H1 (cell line): ENCODE data around the gene ADAMTS20. TPM values are rescaled to one million over a fixed set of nuclear protein-coding genes. Genes with fewer than 3 reads are reported as not detected.

Source experiments
- CTCF ChIA-PET: fragments of 300-600 bp; sonication (Branson Sonifier 250); formaldehyde crosslinking; loops from one replicate; lab custom pipeline; 2021; ENCODE audit not compliant: partially characterized antibody; lab: Charles Lee
- POLR2A ChIA-PET: fragments of 300-600 bp; sonication (Branson Sonifier 250); formaldehyde crosslinking; loops from one replicate; lab custom pipeline; 2021; ENCODE audit warnings: inconsistent platforms; ENCODE audit not compliant: partially characterized antibody; lab: Charles Lee
- DNase-seq, 2 experiments: peaks; one replicate each; pipeline versions ENCODE4 v3.0.0 to v3.0.0-alpha.2; 2010 to 2022; ENCODE audit warnings: low spot score in 2 of 2, low read depth in 1 of 2, mixed read lengths in 1 of 2
- FAIRE-seq: peaks from 2 replicates; lab custom pipeline; 2011; peaks lifted over from hg19 to GRCh38; lab: Jason Lieb, UNC
- H2AFZ ChIP-seq: 2 replicates; pipeline ENCODE4 v1.8.1; 2012; ENCODE audit warnings: low read length, inconsistent platforms
- H2AK5ac ChIP-seq: 2 replicates; pipeline ENCODE4 v1.6.1; 2013; ENCODE audit warnings: low read depth, low read length
- H2BK120ac ChIP-seq: replicated peaks from 2 replicates; pipeline ENCODE3; 2013; ENCODE audit warnings: low read depth, low read length, inconsistent platforms
- H2BK12ac ChIP-seq: 2 replicates; pipeline ENCODE4 v1.6.1; 2013; ENCODE audit warnings: low read depth, low read length
- H2BK15ac ChIP-seq: 2 replicates; pipeline ENCODE4 v1.6.1; 2013; ENCODE audit warnings: low read length
- H2BK20ac ChIP-seq: 2 replicates; pipeline ENCODE4 v1.6.1; 2013; ENCODE audit warnings: low read length
- H2BK5ac ChIP-seq: 2 replicates; pipeline ENCODE4 v1.6.1; 2013; ENCODE audit warnings: low read depth, low read length
- H3K14ac ChIP-seq: 2 replicates; pipeline ENCODE4 v1.6.1; 2013; ENCODE audit warnings: inconsistent platforms; ENCODE audit not compliant: insufficient read length
- H3K18ac ChIP-seq: 2 replicates; pipeline ENCODE4 v1.6.1; 2013; ENCODE audit warnings: low read length; ENCODE audit errors: extremely low read depth
- H3K23ac ChIP-seq: 2 replicates; pipeline ENCODE4 v1.6.1; 2013; ENCODE audit warnings: inconsistent platforms; ENCODE audit not compliant: insufficient read length
- H3K23me2 ChIP-seq: 2 replicates; pipeline ENCODE4 v1.6.1; 2013; ENCODE audit warnings: low read depth, low read length
- H3K27ac ChIP-seq: 2 replicates; pipeline ENCODE4 v1.6.1; 2011; ENCODE audit warnings: low read depth, low read length, inconsistent platforms
- H3K27me3 ChIP-seq, 4 experiments: replicated peaks in 1 of 4; 1 replicate in 1 of 4; 2 replicates in 3 of 4; pipeline versions ENCODE4 v1.6.1 to v1.8.1; 2011 to 2013; ENCODE audit warnings: low read length in 3 of 4, mild to moderate bottlenecking in 3 of 4, inconsistent platforms in 2 of 4, mixed read lengths in 2 of 4, moderate library complexity in 1 of 4; ENCODE audit not compliant: control insufficient read depth in 3 of 4, insufficient read depth in 3 of 4; ENCODE audit errors: extremely low read depth in 1 of 4
- H3K36me3 ChIP-seq, 4 experiments: 2 replicates each; pipeline versions ENCODE4 v1.6.1 to v1.8.1; 2011 to 2013; ENCODE audit warnings: mild to moderate bottlenecking in 4 of 4, low read length in 3 of 4, moderate library complexity in 2 of 4, control low read depth in 1 of 4, inconsistent platforms in 1 of 4; ENCODE audit not compliant: insufficient read depth in 4 of 4, control insufficient read depth in 2 of 4
- H3K4ac ChIP-seq: replicated peaks from 2 replicates; pipeline ENCODE3; 2013; ENCODE audit warnings: low read length, low read depth, mixed read lengths, inconsistent platforms; ENCODE audit not compliant: insufficient read length
- H3K4me1 ChIP-seq, 4 experiments: replicated peaks in 1 of 4; 1 replicate in 1 of 4; 2 replicates in 3 of 4; pipeline versions ENCODE4 v1.6.1 to v1.8.1; 2011 to 2013; ENCODE audit warnings: low read length in 3 of 4, inconsistent platforms in 2 of 4, mixed read lengths in 1 of 4; ENCODE audit not compliant: insufficient read depth in 4 of 4, control insufficient read depth in 3 of 4
- H3K4me2 ChIP-seq, 2 experiments: 2 replicates each; pipeline versions ENCODE4 v1.6.1 to v1.8.1; 2011 to 2013; ENCODE audit warnings: low read depth in 2 of 2, low read length in 2 of 2, control low read depth in 1 of 2, inconsistent platforms in 1 of 2, mild to moderate bottlenecking in 1 of 2; ENCODE audit not compliant: insufficient read depth in 1 of 2
- H3K4me3 ChIP-seq, 4 experiments: fragments of 200-600, 300-600 bp in 1 of 4; sonication (generic), shearing (Covaris generic), sonication (Bioruptor Twin) in 1 of 4; 2 replicates each; pipeline versions ENCODE4 v1.5.1 to v1.8.1; 2011 to 2016; ENCODE audit warnings: low read length in 4 of 4, low read depth in 3 of 4, control low read depth in 2 of 4, inconsistent platforms in 2 of 4, mild to moderate bottlenecking in 2 of 4, mixed read lengths in 1 of 4, moderate library complexity in 1 of 4; ENCODE audit not compliant: insufficient read depth in 2 of 4; ENCODE audit errors: extremely low read depth in 1 of 4
- H3K56ac ChIP-seq: replicated peaks from 2 replicates; pipeline ENCODE3; 2013; ENCODE audit warnings: low read depth, mild to moderate bottlenecking, mixed read lengths, low read length, inconsistent platforms; ENCODE audit not compliant: insufficient read length
- H3K79me1 ChIP-seq: 2 replicates; pipeline ENCODE4 v1.6.1; 2013; ENCODE audit warnings: low read depth, low read length, control low read depth
- H3K79me2 ChIP-seq, 2 experiments: 2 replicates each; pipeline versions ENCODE4 v1.6.1 to v1.8.1; 2012 to 2013; ENCODE audit warnings: low read length in 2 of 2, mild to moderate bottlenecking in 2 of 2, inconsistent platforms in 1 of 2; ENCODE audit not compliant: insufficient read depth in 2 of 2, control insufficient read depth in 1 of 2
- H3K9ac ChIP-seq, 4 experiments: replicated peaks in 1 of 4; 1 replicate in 1 of 4; 2 replicates in 3 of 4; pipeline versions ENCODE4 v1.6.1 to v1.8.1; 2011 to 2013; ENCODE audit warnings: low read depth in 3 of 4, low read length in 3 of 4, control low read depth in 2 of 4, mild to moderate bottlenecking in 2 of 4, moderate library complexity in 2 of 4, inconsistent platforms in 1 of 4; ENCODE audit errors: extremely low read depth in 1 of 4
- H3K9me3 ChIP-seq, 2 experiments: 2 replicates each; pipeline versions ENCODE4 v1.6.1 to v1.8.1; 2012 to 2013; ENCODE audit warnings: mild to moderate bottlenecking in 2 of 2, moderate library complexity in 2 of 2, control low read depth in 1 of 2, inconsistent platforms in 1 of 2, low read depth in 1 of 2, low read length in 1 of 2, mixed read lengths in 1 of 2; ENCODE audit not compliant: insufficient read depth in 2 of 2
- H4K20me1 ChIP-seq, 2 experiments: replicated peaks in 1 of 2; 2 replicates each; pipeline versions ENCODE3 to v1.8.1; 2011 to 2013; ENCODE audit warnings: inconsistent platforms in 2 of 2, low read length in 2 of 2, mild to moderate bottlenecking in 1 of 2; ENCODE audit not compliant: insufficient read depth in 2 of 2, control insufficient read depth in 1 of 2
- H4K5ac ChIP-seq: 2 replicates; pipeline ENCODE4 v1.6.1; 2013; ENCODE audit warnings: low read length, low read depth, mixed read lengths, inconsistent platforms; ENCODE audit not compliant: insufficient read length
- H4K8ac ChIP-seq: 2 replicates; pipeline ENCODE4 v1.8.0; 2013; ENCODE audit warnings: mild to moderate bottlenecking, moderate library complexity, low read length, inconsistent platforms; ENCODE audit not compliant: insufficient read depth; ENCODE audit errors: extremely low read depth
- H4K91ac ChIP-seq: replicated peaks from 2 replicates; pipeline ENCODE3; 2013; ENCODE audit warnings: low read length, mixed read lengths, inconsistent platforms; ENCODE audit not compliant: insufficient read length
- CTCF ChIP-seq, 3 experiments: IDR thresholded peaks; 1 replicate in 2 of 3; 2 replicates in 1 of 3; pipeline versions ENCODE4 v1.5.1 to v1.6.1; 2011; ENCODE audit warnings: low read length in 3 of 3, mild to moderate bottlenecking in 3 of 3, inconsistent platforms in 2 of 3, low read depth in 1 of 3, moderate library complexity in 1 of 3; ENCODE audit not compliant: insufficient read depth in 1 of 3; ENCODE audit errors: control extremely low read depth in 1 of 3
- RAD21 ChIP-seq, 2 experiments: IDR thresholded peaks in 1 of 2; conservative IDR thresholded peaks in 1 of 2; 2 replicates each; pipeline ENCODE4 v1.6.1; 2011; ENCODE audit warnings: low read depth in 2 of 2, low read length in 2 of 2, improper control_type of control experiment in 1 of 2, inconsistent platforms in 1 of 2, mild to moderate bottlenecking in 1 of 2, moderate library complexity in 1 of 2
- RXRA ChIP-seq: IDR thresholded peaks from 2 replicates; pipeline ENCODE4 v1.6.1; 2011; ENCODE audit warnings: low read depth, mild to moderate bottlenecking, low read length, moderate library complexity; ENCODE audit not compliant: insufficient read depth
- TAF7 ChIP-seq: optimal IDR thresholded peaks from 2 replicates; pipeline ENCODE3; 2011; ENCODE audit warnings: low read depth, mild to moderate bottlenecking, inconsistent platforms, low read length, moderate library complexity, borderline replicate concordance
- WGBS, 2 experiments: shearing (Covaris generic) in 1 of 2; methylation state at CpG; one replicate each; pipeline versions ENCODE4 v1.1.6 to v1.1.7; 2013 to 2015; ENCODE audit warnings: low lambda C conversion rate in 2 of 2, mixed read lengths in 2 of 2, inconsistent platforms in 1 of 2, low coverage in 1 of 2, missing lambda C conversion rate in 1 of 2; ENCODE audit not compliant: insufficient replicate concordance in 2 of 2, insufficient coverage in 1 of 2, insufficient read length in 1 of 2; ENCODE audit errors: extremely low coverage in 1 of 2, missing lambda C conversion rate in 1 of 2; 5-methylcytosine and 5-hydroxymethylcytosine counted together
- polyA plus RNA-seq, 7 experiments: library from polyadenylated mRNA; depleted of rRNA in 3 of 7; stranded (reverse) in 5 of 7; unstranded in 2 of 7; fragments of >200 nt in 5 of 7; fragments of 200-250 nt in 2 of 7; gene quantifications; 1 replicate in 5 of 7; 2 replicates in 1 of 7; 4 replicates in 1 of 7; pipeline versions ENCODE4 v1.2.1 to v1.2.3, GENCODE V29; 2011 to 2013; ENCODE audit warnings: missing spikeins in 2 of 7, mixed read lengths in 2 of 7
- total RNA-seq: library from RNA; stranded (reverse); fragmentation: NEBNext Ultra II Directional; extraction: Animal tissue kit (Norgen Biotek cat#: 25700); gene quantifications from 2 replicates; pipeline ENCODE4 v1.2.1, GENCODE V29; 2021

Gene ADAMTS20
- total and polyA plus RNA-seq, 2 of the 8 experiments (the other 6 are each of a cell fraction or from before 2014, with no cell fraction given): 2.9 to 5.1 TPM

- Histone ChIP-seq H3K23ac (no peak overlapping the region), H3K4me2 (no peak overlapping the region), H3K4ac (no peak overlapping the region), H4K8ac (no peak overlapping the region), H4K20me1 (no peaks in the 10 kb centered on the region), H2BK5ac (no peak overlapping the region), H3K4me3 (no peak overlapping the region), H3K56ac (no peak overlapping the region), H4K91ac (no peak overlapping the region), H3K4me1 (no peaks in the 10 kb centered on the region), H2AFZ (no peak overlapping the region), H3K79me2 (no peaks in the 10 kb centered on the region), H2BK20ac (no peak overlapping the region), H3K18ac (no peak overlapping the region), H3K79me1 (no peaks in the 10 kb centered on the region), H3K14ac (no peak overlapping the region), H2AK5ac (no peak overlapping the region), H3K23me2 (no peaks in the 10 kb centered on the region), H3K9ac (no peak overlapping the region), H2BK12ac (no peak overlapping the region), H3K27me3 (no peaks in the 10 kb centered on the region), H2BK15ac (no peak overlapping the region), H3K36me3 (no peaks in the 10 kb centered on the region), H2BK120ac (no peak overlapping the region), H3K9me3 (no peaks in the 10 kb centered on the region), H4K5ac (no peak overlapping the region), H3K27ac (no peak overlapping the region)
- ChIA-PET POLR2A (interaction anchor here (1.0 kb wide), 1 partner anchor 21 kb away, joined by 3 read pairs; no protein-coding TSS in a partner anchor), CTCF (interaction anchor here (0.6 to 4.1 kb wide), 21 partner anchors 11 to 437 kb away, joined by 3 to 31 read pairs (median 4); no protein-coding TSS in a partner anchor)
- DNase-seq (peak in 1 of 2 experiments; percentile 71), FAIRE-seq (no peak)
- 87% methylated on average over 3 of the region's 3 CpGs; no CpG with 5 or more reads in 1 of the 2 experiments for WGBS, 2 experiments
- TF ChIP-seq RXRA (no peak), CTCF (IDR thresholded peaks at IDR 0.05; ENCODE audit: control extremely low read depth in 1 of 3, insufficient read depth in 1 of 3, low read depth in 1 of 3, low read length in 3 of 3) (peak in 2 of 3 experiments; percentile 55; a peak in 3 of 4 replicates), TAF7 (no peak), RAD21 (IDR thresholded peaks at IDR 0.05 in 1 of 2, conservative IDR thresholded peaks at IDR 0.05 in 1 of 2; ENCODE audit: low read depth in 2 of 2, low read length in 2 of 2) (peak; percentile 52 to 55)
Observed at GRCh38 chr12:43444940-43445564, 107.0 kb downstream of the ADAMTS20 start.
